ENCODE measurements around the gene ITPA. TPM values are rescaled to one million over a fixed set of nuclear protein-coding genes. Genes with fewer than 3 reads are reported as not detected.
"Not testable (repeated sequence)": the region's sequence is repeated elsewhere in the genome, so short reads cannot be mapped to it uniquely, and the experiment has no call there.

Gene ITPA
- total RNA-seq, 1 donor from 2014 or later, result 35.2 TPM

DNA sequence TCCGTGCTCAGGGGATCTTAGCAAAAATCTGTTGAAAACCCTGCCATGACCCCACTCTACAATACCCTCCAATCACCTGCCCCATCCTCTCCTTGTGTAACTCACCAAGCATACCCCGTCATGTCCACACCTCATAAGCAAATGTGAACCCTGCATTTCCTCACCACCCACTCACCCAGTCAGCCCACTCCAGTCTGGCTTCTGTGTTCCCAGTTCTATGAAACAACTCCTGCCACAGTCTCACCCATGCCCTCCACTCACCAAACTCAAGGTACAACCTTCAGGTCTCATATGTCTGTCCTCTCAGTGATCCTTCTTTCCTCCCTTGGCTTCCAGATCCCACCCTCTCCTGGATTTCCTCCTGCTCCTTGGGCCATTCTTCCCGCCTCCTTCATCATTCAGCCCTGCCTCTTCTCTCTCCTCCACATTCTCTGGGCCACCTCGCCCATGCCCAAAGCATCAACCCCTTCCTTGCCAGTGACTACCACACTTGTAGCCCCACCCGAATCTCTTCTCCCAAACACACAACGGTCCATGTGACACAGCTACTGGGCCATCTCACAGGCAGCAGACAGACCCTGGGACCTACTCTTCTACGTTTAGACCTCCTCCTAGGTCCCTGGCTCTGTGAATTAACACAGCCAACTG lies 13.6 kb upstream of the ITPA start:
- no peak for DNase-seq (ENCODE audit: extremely low read depth, low read depth, low spot score)

GRCh38 chr20:3199206-3199605 lies 10.1 kb upstream of the ITPA start:
- no peak for DNase-seq (ENCODE audit: extremely low read depth, low read depth, low spot score)

- DNase-seq (ENCODE audit: extremely low read depth, low read depth, low spot score), result no peak
Measured at GRCh38 chr20:3199976-3200755, 9.1 kb upstream of the ITPA start.

- no peak for DNase-seq (ENCODE audit: extremely low read depth, low read depth, low spot score)
Measured at GRCh38 chr20:3202965-3203314, 6.4 kb upstream of the ITPA start.

DNA sequence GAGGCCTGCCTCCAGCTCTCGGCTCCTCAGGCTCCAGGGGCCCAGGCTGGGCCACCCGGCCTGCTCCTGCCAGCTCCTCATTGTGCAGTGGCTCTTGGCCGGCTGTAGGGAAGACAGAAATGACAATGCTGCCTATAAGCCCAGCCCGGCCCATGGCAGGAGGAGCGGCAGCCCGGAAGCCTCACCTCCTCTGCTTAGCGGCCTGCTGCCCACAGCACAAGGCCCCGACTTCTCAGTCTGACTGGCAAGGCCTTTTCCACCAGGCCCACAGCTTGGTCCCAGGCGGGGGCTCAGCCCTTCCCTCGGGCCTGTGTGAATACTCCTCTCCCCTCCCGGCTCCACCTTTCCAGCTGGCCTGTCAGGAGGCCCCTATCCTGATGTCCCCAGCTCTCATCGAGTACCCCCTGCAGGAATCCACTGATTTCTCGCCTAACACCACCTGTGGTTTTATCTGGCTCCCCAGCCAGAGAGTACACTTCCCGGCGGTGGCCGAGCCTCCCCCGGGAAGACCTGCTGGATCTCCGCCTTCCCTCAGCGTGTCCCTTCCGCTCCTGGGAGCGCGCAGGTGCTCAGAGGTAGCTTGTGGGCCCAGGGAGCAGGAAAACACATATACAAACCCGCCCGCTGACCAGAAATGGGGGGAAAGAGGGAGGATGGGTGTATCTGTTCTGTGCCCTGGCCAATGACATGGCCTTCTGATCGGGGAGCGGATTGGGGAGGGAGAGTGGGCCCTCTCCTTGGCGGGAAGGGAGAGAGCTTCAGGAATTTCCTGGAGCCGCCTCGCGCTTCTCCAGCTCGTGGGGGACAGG lies 5.8 kb upstream of the ITPA start:
- DNase-seq (ENCODE audit: extremely low read depth, low read depth, low spot score), result no peak

- DNase-seq (ENCODE audit: extremely low read depth, low read depth, low spot score), result no peak
Measured at GRCh38 chr20:3204124-3204794, 5.0 kb upstream of the ITPA start, which contains the start of gene DDRGK1. DDRGK1 (minus strand) TSS chr20:3204682; CDS start chr20:3204627, 55 bp downstream.

GRCh38 chr20:3208786-3209256 lies 477 bp upstream of the ITPA start:
- DNase-seq (ENCODE audit: extremely low read depth, low read depth, low spot score), result no peak

DNA sequence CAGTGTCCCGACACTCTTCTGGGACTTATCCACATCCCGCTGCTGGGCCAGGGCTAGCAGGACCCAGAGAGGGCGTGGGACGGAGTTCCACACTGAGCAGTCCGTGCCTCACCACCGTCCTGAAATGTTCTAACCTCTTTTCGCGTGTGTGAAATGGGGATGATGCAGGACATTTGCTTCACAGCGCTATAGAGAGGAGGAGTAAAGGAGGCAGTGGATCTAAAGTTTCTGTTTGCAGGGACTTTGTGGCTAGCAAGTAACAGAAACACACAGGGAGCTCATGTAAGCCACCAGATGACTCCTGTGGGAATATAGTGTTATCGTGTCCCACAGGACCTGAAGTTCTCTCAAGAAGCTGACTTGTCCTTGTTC lies 634 bp downstream of the ITPA start:
- no peak for DNase-seq (ENCODE audit: extremely low read depth, low read depth, low spot score)

DNA sequence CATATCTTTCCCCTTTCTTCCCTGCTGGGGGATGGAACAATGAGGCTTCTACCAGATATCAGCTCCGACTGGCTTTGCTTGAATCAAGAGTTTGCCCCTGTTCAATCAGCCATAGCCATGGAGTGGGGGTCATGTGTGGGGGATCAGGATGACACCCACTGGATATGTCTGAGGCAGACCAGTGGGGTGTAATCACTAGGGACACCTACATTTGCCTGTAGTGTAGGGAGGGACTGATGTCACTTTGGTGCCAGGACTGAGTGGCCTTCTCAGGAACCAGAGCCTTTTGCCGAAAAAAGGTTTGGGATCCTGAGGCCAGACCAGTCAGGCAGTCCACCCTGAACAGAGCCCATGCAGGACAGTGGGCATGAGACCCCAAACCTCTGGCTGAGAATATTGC lies 1.0 kb downstream of the ITPA start:
- no peak for DNase-seq (ENCODE audit: extremely low read depth, low read depth, low spot score)

GRCh38 chr20:3213226-3213625 lies 3.9 kb downstream of the ITPA start:
- DNase-seq (ENCODE audit: extremely low read depth, low read depth, low spot score), result no peak

- DNase-seq (ENCODE audit: extremely low read depth, low read depth, low spot score), result not testable (repeated sequence)
Measured at GRCh38 chr20:3215359-3215917, 6.1 kb downstream of the ITPA start.

DNA sequence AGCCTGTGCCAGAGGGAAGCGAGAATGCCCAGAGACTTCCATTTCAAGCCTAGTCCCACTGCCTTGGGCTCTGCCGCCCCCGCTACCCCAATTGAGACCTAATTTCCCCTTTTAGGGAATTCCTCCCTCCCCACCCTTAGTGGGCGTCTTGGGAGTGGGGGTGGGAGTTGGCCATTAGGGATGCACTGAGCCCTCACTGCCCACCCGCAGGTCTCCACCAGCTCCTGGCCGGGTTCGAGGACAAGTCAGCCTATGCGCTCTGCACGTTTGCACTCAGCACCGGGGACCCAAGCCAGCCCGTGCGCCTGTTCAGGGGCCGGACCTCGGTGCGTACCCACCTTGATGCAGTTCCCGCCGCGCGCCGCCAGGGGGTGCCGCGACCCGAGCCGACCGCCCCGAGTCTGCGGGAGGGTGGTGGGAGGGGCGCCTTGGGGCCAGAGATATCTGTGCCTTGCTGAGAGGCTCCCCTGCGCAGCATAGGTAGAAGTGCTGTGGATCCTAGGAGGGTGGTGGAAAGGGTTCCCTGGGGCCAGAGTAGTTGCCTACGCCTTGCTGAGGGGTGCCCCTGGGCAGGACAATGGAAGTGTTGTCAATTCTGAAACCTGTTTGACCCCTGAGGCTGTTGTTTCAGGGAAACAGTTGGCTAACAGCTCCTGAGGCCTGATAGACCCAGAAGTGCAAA lies 9.2 kb downstream of the ITPA start:
- DNase-seq (ENCODE audit: extremely low read depth, low read depth, low spot score), result no peak

DNA sequence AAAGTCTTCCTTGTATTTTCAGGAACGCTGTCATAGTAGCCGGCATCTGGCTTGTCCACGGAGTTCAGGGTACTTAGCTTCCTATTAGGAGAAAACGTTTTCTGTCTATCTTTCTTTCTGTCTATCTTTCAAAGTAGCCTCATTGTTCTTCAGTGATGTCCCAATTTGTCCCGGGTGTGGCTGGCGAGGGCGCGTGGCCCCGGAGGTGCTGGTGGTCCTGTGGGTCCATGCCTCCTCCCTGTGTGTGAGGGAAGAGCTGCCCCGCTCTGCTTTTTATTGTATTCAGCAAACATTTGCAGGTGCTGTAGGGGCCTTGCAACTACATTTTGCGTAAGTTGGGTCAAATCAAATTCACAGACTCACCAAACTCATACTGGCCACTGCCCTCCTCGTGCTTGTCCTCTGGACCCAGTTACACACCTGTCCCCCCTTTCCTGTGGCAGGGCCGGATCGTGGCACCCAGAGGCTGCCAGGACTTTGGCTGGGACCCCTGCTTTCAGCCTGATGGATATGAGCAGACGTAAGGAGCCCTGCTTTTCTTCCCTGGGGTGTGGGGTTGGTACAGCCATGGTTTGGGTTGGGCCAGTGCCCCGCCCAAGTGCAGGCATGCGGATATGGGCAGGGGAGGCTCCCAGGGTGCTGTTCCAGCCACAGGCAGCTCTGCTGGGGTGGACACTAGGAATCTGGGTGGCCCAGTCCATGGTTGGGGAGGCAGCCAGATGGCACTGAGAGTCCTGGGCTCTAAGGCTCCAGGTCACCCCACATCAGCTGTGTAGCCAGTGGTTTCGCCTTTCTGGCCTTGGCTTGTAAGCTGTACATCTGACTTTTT lies 12.3 kb downstream of the ITPA start:
- DNase-seq (ENCODE audit: extremely low read depth, low read depth, low spot score), result no peak

DNA sequence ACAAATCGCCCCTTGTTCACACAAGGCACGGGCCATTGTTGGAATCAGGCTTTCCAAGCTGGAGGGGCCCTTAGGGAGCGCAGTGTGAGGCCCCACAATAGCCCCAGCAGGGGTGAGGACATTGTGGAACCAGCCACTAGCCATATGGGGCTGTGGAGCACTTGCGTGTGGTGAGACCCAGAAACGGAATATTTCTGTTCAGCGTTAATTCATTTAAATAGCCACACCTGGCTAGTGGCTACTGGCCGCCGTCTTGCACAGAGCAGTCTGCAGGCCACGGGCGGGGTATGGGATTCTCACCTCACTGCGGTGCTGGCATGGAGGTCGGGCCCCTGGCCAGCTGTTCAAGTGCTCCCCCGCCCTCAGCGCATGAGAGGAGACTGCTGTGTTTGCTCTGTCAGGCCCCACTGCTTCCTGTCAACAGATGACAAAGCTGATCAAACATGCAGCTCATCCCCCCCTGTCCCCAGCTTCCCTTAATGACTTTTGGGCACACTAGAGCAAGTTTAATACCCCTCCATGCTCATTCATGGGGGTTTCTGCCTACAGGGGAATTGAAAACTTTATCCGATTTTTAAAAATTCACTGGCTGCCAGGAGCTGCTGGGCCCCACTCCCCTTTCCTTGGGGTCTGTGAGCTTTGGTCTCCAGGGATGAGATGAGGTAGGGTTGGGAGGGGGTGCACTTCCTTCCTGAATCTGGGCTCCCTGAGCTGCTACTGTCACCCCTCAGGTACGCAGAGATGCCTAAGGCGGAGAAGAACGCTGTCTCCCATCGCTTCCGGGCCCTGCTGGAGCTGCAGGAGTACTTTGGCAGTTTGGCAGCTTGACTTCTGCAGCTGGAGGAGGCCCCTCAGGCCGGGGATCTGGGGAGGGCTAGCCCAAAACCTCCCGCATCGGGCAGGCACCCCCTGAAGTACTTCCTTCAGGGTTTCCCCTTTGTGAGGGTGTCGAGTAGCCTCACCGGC lies 13.6 kb downstream of the ITPA start:
- no peak for DNase-seq (ENCODE audit: extremely low read depth, low read depth, low spot score)

- DNase-seq (ENCODE audit: extremely low read depth, low read depth, low spot score), result no peak
Measured at GRCh38 chr20:3223651-3223993, 14.3 kb downstream of the ITPA start.

DNA sequence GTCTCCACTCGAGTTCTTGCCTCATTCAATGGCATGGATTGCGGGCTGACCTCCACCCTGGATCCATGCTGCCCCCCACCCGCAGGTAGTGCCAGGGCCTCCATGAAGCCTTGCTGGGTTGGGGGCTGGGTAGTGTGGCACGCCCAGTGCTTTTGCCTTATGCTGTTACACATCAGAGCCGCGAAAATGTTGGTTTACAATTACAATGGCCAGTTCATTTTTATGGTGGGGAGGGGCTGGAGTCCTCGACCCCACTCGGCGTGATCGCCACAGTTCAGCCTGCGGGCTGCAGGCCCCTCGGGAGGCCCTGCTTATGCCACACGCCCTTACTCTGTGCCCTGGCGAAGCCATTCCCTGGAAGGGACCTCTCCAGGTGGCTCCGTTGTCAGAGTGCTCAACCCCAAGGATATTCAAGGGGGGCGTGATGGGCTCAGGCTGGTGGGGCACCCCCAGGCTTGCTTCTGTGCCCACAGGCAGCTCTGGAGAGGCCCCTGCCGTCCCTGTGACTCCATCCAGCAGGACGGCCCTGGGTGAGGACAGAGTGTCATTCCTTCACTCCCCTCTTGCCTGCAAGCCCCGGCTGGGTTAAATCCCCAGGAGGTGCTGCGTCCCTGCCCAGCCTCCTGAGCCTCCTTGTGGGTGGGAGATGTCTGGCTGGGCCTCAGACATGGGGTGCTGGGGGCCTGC lies 14.8 kb downstream of the ITPA start:
- DNase-seq (ENCODE audit: extremely low read depth, low read depth, low spot score), result no peak

DNA sequence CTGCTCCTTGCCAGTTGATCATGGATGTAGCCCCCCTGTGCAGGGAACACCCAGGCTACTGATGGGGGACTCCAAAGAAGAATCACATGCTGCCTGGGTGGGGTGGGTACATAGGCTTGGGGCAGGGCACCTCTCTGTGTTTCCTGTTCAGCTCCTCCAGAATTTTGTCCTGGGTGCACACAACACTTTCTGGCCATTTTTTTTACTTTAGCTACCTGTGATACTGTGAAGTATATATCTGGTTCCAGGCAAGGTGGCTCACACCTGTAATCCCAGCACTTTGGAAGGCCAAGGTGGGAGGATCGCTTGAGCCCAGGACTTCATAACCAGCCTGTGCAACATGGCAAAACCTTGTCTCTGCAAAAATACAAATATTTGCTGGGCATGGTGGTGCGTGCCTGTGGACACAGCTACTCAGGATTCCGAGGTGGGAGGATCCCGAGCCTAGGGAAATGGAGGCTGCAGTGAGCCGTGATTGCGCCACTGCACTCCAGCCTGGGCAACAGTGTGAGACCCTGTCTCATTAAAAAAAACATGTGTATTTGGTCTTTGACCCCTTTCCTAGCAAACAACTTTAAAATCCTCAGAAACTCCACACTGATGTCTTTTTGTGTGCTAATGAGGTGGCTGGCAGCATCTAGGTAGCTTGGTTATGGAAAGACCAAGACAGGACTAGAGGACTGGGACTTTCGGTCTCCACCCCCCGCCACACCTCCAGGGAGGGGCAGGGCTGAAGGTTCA lies 15.6 kb downstream of the ITPA start:
- DNase-seq (ENCODE audit: extremely low read depth, low read depth, low spot score), result no peak
